Gastrocnemius medialis (tissue), 4 donors: ENCODE results near the gene CWH43. TPM values are rescaled to one million over a fixed set of nuclear protein-coding genes. Genes with fewer than 3 reads are reported as not detected.

Source experiments
- ATAC-seq, 2 donors: fragments of 150-250 bp; one replicate each; pipeline ENCODE4 v1.9.1; 2016
- DNase-seq, 2 donors: peaks; one replicate each; pipeline ENCODE4 v3.0.0-alpha.2; 2019
- H3K27ac ChIP-seq, 4 donors: fragments of 200-600 bp; sonication (generic); 1 replicate in 1 of 4; 2 replicates in 3 of 4; pipeline ENCODE4 v1.5.1; 2016 to 2018; ENCODE audit warnings: mild to moderate bottlenecking in 2 of 4, moderate library complexity in 1 of 4
- H3K27me3 ChIP-seq, 3 donors: fragments of 200-600 bp; sonication (generic) in 2 of 3; 1 replicate in 1 of 3; 2 replicates in 2 of 3; pipeline versions ENCODE4 v1.5.1 to v1.6.0; 2016 to 2019; ENCODE audit warnings: mild to moderate bottlenecking in 1 of 3, moderate library complexity in 1 of 3
- H3K36me3 ChIP-seq, 2 donors: fragments of 200-600 bp; sonication (generic) in 1 of 2; one replicate each; pipeline ENCODE4 v1.5.1; 2017 to 2018
- H3K4me1 ChIP-seq, 2 donors: fragments of 200-600 bp; sonication (generic) in 1 of 2; one replicate each; pipeline ENCODE4 v1.5.1; 2016 to 2017; ENCODE audit warnings: mild to moderate bottlenecking in 2 of 2
- H3K4me3 ChIP-seq, 4 donors: fragments of 200-600 bp; sonication (generic) in 3 of 4; 1 replicate in 1 of 4; 2 replicates in 3 of 4; pipeline ENCODE4 v1.5.1; 2016 to 2019; ENCODE audit warnings: mild to moderate bottlenecking in 2 of 4
- H3K9me3 ChIP-seq, 3 donors: fragments of 200-600 bp; sonication (generic) in 2 of 3; 1 replicate in 1 of 3; 2 replicates in 2 of 3; pipeline ENCODE4 v1.5.1; 2016 to 2019
- POLR2A ChIP-seq, 2 donors: fragments of 450-650 bp; IDR thresholded peaks; one replicate each; pipeline ENCODE4 v1.6.1; 2017; ENCODE audit warnings: antibody characterized with exemption in 2 of 2, mild to moderate bottlenecking in 2 of 2, moderate library complexity in 2 of 2
- in situ Hi-C, 4 donors: fragments of 200-750 bp; cut with MboI; loops; one replicate each; pipeline versions ENCODE4 v1.15.0 to v1.8.0; 2017; ENCODE audit warnings: low sequenced_read_pairs in 4 of 4
- intact Hi-C: fragments of 100-400 bp; cut with DNase I; formaldehyde crosslinking; loops from one replicate; pipeline ENCODE4 v1.15.1; 2023; ENCODE audit warnings: low total_unique reads
- total RNA-seq, 4 donors: library from RNA; depleted of rRNA; stranded (reverse); fragments of >200 nt; gene quantifications; one replicate each; pipeline versions ENCODE4 v1.1.0 to v1.2.3, GENCODE V29; 2016
- TF ChIP-seq, protein P1 (sequence below), 5 experiments: fragments of 450-650 bp in 3 of 5; fragments of 200-600 bp in 2 of 5; sonication (generic) in 2 of 5; IDR thresholded peaks in 4 of 5; conservative IDR thresholded peaks in 1 of 5; 1 replicate in 4 of 5; 2 replicates in 1 of 5; pipeline ENCODE4 v1.5.1; 2016 to 2019; ENCODE audit warnings: antibody characterized with exemption in 5 of 5, mild to moderate bottlenecking in 3 of 5, moderate library complexity in 3 of 5

The CWH43 gene
- total RNA-seq, 4 donors from 2014 or later, result 0.10 TPM; not detected in 3

DNA sequence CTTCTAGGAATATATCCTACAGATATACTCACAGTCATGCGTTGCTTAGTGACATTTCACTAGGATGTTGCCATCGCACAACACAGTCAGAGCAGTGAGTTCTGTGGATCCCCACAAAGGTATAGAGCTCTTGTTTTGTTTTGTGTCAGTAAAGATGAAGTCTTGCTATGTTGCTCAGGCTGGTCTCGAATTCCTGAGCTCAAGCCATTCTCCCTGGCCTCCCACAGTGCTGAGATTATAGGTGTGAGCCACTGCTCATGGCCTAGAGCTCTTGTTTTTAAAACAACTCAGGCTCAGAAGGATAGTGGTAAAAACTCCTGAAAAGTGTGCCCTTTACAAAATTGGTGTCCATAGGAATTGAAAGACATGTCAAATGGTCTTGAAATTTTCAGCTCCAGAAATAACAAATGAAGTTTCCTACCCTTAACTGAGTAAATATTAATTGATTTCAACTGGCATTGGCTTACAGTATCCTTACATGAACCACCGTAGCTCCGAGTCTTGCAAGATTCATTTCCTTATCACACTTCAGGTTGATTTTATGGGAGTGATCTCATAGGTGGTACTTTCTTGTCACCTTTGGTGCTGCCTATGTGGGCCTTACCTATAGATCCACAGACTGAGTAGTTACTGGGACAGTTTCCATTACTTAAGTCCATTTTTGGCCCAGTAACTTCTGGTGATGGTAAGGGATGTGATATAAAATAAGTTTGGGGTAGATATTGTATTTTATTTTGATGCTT is 3.6 kb downstream of the CWH43 start:
- Histone ChIP-seq H3K4me1 (no peaks in the 10 kb centered on the region), H3K4me3 (no peak overlapping the region), H3K36me3 (no peaks in the 10 kb centered on the region), H3K27ac (no peak overlapping the region), H3K27me3 (peaks cover 27 to 40% (median 34%) of the 10 kb centered on the region in 3 donors), H3K9me3 (no peaks in the 10 kb centered on the region)
- intact Hi-C loops, result no loop called here
- in situ Hi-C loops, result no loop called here
- ATAC-seq, result no peak
- DNase-seq, result no peak
- no peak for TF ChIP-seq POLR2A (IDR thresholded peaks at IDR 0.05)
- TF ChIP-seq, protein P1, sequence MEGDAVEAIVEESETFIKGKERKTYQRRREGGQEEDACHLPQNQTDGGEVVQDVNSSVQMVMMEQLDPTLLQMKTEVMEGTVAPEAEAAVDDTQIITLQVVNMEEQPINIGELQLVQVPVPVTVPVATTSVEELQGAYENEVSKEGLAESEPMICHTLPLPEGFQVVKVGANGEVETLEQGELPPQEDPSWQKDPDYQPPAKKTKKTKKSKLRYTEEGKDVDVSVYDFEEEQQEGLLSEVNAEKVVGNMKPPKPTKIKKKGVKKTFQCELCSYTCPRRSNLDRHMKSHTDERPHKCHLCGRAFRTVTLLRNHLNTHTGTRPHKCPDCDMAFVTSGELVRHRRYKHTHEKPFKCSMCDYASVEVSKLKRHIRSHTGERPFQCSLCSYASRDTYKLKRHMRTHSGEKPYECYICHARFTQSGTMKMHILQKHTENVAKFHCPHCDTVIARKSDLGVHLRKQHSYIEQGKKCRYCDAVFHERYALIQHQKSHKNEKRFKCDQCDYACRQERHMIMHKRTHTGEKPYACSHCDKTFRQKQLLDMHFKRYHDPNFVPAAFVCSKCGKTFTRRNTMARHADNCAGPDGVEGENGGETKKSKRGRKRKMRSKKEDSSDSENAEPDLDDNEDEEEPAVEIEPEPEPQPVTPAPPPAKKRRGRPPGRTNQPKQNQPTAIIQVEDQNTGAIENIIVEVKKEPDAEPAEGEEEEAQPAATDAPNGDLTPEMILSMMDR (IDR thresholded peaks at IDR 0.05 in 4 of 5, conservative IDR thresholded peaks at IDR 0.05 in 1 of 5), result no peak

DNA sequence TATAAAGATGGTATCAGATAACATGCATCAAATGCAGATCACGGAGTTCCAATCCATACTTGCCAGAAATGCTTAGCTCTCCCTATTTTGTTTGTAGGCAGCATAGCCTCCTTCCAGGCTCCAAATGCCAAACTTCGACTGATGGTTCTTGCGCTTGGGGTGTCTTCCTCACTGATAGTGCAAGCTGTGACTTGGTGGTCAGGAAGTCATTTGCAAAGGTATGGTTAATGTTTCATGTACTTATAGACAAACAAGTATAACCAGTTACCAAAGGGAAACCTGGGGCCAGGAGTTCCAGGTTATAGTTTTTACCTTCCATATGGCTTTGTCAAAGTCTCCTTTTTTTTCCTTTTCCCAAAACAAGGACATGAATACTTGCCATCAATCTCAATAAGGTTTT is 5.3 kb downstream of the CWH43 start:
- DNase-seq (no peak), ATAC-seq (no peak)
- no peaks in the 10 kb centered on the region for H3K4me1 ChIP-seq
- peaks cover 12 to 23% (median 17%) of the 10 kb centered on the region in 3 donors for H3K27me3 ChIP-seq
- TF ChIP-seq POLR2A (IDR thresholded peaks at IDR 0.05), result no peak
- TF ChIP-seq, protein P1 (IDR thresholded peaks at IDR 0.05 in 4 of 5, conservative IDR thresholded peaks at IDR 0.05 in 1 of 5), result no peak
- intact Hi-C loops (no loop called here), in situ Hi-C loops (no loop called here)
- H3K4me3 ChIP-seq, result no peak overlapping the region
- no peaks in the 10 kb centered on the region for H3K9me3 ChIP-seq
- no peaks in the 10 kb centered on the region for H3K36me3 ChIP-seq
- H3K27ac ChIP-seq, result no peak overlapping the region

DNA sequence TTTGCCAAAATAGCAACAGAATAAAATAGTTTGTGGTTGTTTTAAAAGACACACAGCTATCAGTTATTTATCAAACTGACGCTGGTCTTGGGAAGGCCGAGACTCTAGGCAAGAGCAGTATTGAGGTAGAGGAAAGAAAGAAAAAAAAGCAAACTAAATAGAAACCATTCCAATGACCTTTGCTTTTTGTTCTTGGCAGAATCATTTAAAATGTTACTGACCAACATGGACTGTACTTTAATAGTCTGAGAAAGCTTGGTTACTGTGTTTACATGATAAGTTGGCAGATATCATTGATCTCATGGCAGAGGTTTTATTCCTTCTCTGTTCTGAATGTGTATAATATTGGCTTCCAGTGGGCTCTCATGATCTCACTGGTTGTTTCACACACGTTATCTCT is 11.9 kb downstream of the CWH43 start:
- no peak overlapping the region for H3K4me3 ChIP-seq
- no peaks in the 10 kb centered on the region for H3K9me3 ChIP-seq
- ATAC-seq, result no peak
- no peak for DNase-seq
- H3K36me3 ChIP-seq, result no peaks in the 10 kb centered on the region
- no peak overlapping the region for H3K27ac ChIP-seq
- intact Hi-C loops (no loop called here), in situ Hi-C loops (no loop called here)
- H3K4me1 ChIP-seq, result no peaks in the 10 kb centered on the region
- peaks cover 0 to 3% (median 0%) of the 10 kb centered on the region in 3 donors for H3K27me3 ChIP-seq
- TF ChIP-seq, protein P1 (IDR thresholded peaks at IDR 0.05 in 4 of 5, conservative IDR thresholded peaks at IDR 0.05 in 1 of 5), result no peak
- TF ChIP-seq POLR2A (IDR thresholded peaks at IDR 0.05), result no peak

DNA sequence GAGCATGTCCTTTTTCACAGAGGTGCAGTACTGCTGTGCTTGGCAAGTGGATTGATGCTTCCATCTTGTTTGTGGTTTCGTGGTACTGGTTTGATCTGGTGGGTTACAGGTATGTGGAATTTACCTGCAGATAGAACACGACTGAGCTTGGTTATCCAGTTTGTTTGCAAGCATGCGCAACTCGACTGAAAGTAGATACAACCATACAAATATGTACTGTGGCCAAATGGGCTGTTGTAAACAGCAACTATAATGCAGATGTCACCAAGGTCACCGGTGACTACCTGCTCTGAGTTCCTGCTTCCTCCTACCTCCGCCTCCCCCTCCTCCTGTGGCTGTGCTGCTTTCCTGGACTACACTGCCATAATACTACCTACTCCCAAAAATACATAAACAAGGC is 12.4 kb downstream of the CWH43 start:
- peaks cover 0 to 3% (median 0%) of the 10 kb centered on the region in 3 donors for H3K27me3 ChIP-seq
- in situ Hi-C loops, result no loop called here

More for the DNA sequence above, 12.4 kb downstream of the CWH43 start:
- H3K27ac ChIP-seq, result no peak overlapping the region
- TF ChIP-seq, protein P1 (IDR thresholded peaks at IDR 0.05 in 4 of 5, conservative IDR thresholded peaks at IDR 0.05 in 1 of 5), result no peak
- TF ChIP-seq POLR2A (IDR thresholded peaks at IDR 0.05), result no peak
- DNase-seq, result no peak
- H3K4me1 ChIP-seq, result no peaks in the 10 kb centered on the region
- intact Hi-C loops, result no loop called here
- ATAC-seq, result no peak
- no peak overlapping the region for H3K4me3 ChIP-seq
- no peaks in the 10 kb centered on the region for H3K9me3 ChIP-seq
- no peaks in the 10 kb centered on the region for H3K36me3 ChIP-seq
